Fibroblast of gingiva (primary cell): ENCODE measurements around the gene PAQR4.

Source experiments
- DNase-seq: peaks from one replicate; pipeline ENCODE4 v3.0.0-alpha.2; 2011; ENCODE audit warnings: low read depth

Gene PAQR4

DNA sequence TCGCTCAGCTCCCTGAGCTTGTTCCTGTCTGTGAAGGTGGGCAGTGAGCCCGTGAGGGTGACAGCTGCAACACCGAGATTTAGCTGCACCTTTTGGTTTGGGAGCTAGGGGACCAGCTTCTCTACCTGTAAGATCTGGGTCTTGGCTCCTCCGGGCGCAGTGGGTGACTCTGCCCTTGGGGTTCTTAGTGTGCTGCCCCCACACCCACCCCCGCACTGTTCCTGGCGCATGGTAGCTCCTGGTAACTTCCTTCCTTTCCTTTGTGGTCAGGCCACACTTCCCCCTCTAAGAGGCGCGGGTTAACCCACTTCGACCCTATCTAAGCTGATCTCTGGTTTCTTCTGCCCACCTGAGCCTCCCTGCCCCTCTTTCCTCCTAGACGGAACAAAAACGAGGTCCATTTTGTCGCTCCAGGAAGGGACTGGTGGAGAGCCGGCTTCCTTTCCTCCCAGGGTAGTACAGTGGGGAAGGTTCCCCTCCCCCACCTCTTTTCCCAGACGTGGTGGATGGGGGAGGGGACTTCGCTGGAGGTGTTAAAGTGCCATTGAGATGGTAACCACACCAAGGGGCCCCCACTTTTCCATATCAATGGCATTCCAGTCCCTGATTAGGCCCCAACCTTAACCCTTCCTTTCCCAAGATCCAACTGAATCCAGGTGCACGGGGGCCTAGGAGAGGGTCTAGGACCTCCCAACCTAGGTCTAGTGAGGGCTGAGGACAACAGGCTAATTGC, 39.0 kb downstream of the PAQR4 start:
- no peak for DNase-seq

- no peak for DNase-seq
These were observed 39.5 kb downstream of the PAQR4 start for GRCh38 chr16:3008690-3009037.

DNA sequence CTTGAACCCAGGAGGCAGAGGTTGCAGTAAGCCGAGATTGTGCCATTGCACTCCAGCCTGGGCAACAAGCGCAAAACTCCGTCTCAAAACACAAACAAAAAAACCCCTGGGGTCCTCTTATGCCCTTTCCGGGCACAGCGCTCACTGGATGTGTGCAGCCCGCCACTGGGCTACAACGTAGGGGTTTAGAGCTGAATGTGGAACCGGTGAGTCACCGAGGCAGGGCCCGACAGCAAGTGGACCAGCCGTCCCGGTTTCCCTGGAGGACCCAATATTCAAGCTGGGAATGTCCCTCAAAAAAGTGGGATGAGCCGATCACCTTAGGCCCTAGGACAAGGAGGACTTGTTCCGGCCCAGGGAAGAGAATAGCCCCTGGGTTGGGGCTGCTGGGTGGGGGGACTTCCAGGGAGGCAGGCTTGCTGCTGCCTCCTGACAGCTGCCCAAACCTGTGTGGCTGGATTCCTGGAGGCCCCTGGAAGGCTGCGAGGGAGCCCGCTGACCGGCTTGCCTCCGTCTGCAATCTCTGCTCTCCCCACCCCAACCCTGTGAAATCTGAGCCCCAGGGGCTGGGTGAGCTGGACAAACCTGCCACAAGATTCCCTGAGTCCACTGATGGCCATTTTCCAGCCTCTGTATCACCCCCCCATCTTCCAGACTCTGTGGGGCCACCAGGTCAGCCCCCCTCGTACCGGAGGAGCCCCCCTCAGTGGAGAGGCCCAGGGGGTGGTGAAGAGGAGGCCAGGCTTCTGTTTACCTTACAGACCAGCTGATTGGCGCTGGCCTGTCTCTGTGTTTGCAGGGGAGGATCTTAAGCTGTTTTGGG, 40.6 kb downstream of the PAQR4 start:
- DNase-seq, result no peak

DNA sequence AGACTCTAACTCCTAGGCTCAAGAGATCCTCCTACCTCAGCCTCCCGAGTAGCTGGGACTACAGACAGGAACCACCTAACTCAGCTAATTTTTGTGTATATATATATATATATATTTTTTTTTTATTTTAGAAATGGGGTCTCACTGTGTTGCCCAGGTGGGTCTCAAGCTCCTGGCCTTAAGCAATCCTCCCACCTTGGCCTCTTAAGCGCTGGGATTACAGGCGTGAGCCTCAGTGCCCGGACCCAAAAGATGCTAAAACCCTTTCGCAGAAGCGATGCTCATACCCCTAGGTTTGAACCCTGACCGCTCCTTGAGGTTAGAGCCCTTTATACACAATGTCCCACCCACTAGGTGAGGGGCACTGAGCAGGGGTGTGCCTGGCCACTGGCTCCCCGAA, 41.4 kb downstream of the PAQR4 start:
- DNase-seq, result no peak

DNA sequence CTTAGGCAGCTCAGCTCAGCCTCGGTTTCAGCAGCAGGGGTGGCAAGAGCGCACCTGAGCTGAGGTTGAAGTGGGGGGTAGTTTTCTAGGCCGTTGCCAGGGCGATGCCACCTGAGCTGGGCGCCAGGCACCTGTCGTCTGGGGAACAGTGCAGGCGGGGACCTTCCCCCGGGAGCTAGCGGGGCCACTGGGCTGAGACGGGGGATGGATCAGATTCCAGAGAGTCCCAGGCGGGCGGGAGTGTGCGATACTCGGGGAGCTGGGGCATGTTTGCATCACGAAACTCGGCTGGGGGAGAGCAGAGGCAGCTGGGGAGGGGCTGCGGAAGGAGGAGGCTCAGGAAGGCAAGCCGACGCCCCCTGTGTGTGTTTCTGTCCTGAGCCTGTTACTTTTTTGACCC, 43.1 kb downstream of the PAQR4 start:
- DNase-seq, result no peak

- DNase-seq, result no peak
These were observed 43.8 kb downstream of the PAQR4 start, which contains the start of gene CLDN9 for GRCh38 chr16:3012828-3013420. Gene CLDN9, plus strand, starts transcription at chr16:3012923. Its CDS starts 440 bp downstream, at chr16:3013363.

DNA sequence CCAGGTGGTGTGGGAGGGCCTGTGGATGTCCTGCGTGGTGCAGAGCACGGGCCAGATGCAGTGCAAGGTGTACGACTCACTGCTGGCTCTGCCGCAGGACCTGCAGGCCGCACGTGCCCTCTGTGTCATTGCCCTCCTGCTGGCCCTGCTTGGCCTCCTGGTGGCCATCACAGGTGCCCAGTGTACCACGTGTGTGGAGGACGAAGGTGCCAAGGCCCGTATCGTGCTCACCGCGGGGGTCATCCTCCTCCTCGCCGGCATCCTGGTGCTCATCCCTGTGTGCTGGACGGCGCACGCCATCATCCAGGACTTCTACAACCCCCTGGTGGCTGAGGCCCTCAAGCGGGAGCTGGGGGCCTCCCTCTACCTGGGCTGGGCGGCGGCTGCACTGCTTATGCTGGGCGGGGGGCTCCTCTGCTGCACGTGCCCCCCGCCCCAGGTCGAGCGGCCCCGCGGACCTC, 44.4 kb downstream of the PAQR4 start:
- no peak for DNase-seq

DNA sequence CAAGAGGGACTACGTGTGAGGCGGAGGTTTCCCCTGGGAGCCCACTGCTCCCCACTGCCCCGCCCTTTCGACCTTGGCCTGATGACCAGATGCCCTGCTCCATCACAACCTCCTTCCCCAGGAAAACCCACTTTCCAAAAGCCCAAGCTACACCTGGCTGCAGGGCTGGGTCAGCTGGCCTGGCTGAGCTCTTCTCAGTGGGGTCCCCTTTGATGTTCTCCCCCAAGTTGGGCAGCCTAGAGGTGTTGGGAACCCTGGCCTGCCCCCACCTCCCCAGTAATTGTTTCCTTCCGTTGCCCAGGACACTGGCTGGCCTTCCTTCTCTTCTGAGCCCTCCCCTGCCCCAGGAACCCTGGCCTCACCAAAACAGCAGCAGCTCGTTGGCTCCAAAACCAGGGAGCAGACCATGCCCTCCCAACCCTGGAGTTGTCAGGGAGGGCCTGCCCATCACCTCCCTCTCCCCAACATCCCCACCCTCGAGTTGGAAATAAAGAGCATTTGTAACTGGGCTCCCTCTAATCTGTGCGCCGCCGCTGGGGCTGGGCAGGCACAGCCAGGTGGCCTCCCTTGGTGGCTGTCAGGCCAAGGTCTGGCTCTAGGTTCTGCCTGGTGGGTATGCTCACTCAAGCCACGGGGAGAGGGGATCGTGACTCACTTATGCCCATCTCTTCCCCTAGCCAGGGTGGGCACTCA, 45.0 kb downstream of the PAQR4 start:
- DNase-seq, result no peak

- no peak for DNase-seq
These were observed 45.8 kb downstream of the PAQR4 start for GRCh38 chr16:3014971-3015370.

GRCh38 chr16:3015865-3016521, 46.8 kb downstream of the PAQR4 start:
- DNase-seq, result no peak

- no peak for DNase-seq
These were observed 48.2 kb downstream of the PAQR4 start for GRCh38 chr16:3017344-3017743.

DNA sequence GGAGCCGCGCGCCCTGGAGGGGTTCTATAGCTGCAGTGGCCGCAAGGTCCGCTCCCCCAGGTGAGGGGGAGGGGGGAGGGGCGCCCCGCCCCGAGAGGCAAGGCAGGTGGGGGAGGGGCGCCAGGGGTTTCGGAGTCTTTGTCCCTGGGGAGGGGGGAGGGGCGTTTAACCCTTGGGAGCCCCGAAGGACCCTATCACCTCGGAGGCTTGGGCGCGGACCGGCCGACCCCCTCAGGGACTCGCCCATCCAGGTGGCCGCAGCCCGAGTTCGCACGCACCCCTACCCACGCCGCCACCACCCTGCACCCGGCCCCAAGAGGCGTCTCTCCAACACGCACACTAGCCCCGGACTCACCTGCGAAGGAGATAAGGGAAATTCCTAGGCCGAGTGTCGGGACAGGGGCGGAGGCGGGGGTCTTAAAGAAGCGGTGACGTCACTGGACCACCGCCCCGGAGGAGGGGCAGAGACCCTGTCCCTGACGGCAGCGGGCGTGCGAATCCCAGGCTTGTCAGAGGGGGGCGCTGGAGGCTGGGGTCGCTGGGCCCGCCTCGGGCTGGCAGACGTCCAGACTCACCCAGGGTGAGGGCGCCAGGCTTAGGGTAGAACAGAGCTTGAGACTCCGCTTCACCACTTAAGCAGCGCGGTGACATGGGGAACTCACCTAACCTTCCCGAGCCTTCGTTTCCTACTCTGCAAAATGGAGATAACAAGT, 48.8 kb downstream of the PAQR4 start, which contains the start of gene CLDN6:
Gene CLDN6 (minus strand): TSS at position 390 of the 713 bp plus-strand sequence. CDS start 2,162 bp downstream, outside the sequence.
- DNase-seq, result no peak

DNA sequence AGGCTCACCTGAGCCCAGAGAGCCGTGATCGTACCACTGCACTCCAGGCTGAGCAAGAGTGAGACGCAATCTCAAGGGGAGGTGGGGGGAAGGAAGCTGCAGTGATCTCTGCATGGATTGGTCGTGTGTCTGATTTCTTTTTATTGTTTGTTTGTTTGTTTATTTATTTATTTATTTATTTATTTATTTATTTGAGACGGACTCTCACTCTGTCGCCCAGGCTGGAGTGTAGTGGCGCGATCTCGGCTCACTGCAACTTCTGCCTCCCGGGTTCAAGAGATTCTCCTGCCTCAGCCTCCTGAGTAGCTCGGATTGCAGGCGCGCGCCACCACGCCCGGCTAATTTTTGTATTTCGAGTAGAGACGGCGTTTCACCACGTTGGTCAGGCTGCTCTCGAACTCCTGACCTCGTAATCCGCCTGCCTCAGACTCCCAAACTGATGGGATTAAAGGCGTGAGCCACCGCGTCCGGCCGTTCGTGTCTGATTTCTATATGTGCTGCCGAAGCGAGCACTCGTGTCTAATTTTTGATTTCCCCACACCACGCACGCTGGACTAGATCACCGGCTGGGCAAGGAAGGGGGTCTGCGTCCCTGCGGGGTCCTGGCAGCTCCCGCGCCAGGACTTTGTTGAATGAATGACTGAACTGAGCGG, 50.6 kb downstream of the PAQR4 start:
- no peak for DNase-seq

- DNase-seq, result peak; percentile 61
These were observed 51.1 kb downstream of the PAQR4 start, which contains the start of gene TNFRSF12A for GRCh38 chr16:3020247-3020603. Gene TNFRSF12A, plus strand, starts transcription at chr16:3020368. Its CDS starts 30 bp downstream, at chr16:3020398.

DNA sequence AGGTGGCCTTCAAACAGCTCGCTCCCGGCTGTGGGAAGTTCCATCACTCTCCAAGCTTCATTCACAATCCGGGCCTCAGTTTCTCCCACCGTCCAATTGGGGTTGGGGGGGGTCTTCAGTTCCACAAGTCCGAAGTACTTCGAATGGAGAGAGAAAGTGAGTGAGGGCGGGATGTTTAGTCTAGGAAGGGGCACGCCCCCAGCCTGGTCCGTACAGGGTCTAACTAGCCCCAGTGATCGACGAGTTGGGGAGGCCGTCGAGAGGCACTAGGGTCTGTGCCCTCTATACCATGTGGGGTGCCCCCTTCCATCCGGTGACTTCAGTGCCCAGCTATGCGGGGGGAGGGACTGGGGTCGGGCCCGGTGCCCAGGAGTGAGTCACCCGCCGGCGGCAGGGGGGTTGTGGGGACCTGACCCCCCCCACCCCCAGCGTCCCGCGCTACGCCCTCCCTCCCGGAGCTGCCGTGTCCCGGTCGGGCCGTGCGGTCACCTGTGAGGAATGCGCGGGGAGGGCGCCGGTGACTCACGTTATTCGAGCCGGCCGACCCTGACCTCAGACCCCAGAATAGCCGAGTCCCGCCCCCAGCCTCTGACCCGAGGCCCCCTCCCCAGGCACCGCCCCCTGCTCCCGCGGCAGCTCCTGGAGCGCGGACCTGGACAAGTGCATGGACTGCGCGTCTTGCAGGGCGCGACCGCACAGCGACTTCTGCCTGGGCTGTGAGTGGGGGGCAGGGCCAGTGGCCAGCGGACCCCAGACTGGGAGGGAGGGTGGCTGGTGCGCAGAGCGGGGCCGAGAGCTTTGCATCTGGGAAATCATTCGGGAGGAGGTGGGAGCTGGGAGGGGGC, 51.7 kb downstream of the PAQR4 start:
- peak; percentile 83 for DNase-seq

DNA sequence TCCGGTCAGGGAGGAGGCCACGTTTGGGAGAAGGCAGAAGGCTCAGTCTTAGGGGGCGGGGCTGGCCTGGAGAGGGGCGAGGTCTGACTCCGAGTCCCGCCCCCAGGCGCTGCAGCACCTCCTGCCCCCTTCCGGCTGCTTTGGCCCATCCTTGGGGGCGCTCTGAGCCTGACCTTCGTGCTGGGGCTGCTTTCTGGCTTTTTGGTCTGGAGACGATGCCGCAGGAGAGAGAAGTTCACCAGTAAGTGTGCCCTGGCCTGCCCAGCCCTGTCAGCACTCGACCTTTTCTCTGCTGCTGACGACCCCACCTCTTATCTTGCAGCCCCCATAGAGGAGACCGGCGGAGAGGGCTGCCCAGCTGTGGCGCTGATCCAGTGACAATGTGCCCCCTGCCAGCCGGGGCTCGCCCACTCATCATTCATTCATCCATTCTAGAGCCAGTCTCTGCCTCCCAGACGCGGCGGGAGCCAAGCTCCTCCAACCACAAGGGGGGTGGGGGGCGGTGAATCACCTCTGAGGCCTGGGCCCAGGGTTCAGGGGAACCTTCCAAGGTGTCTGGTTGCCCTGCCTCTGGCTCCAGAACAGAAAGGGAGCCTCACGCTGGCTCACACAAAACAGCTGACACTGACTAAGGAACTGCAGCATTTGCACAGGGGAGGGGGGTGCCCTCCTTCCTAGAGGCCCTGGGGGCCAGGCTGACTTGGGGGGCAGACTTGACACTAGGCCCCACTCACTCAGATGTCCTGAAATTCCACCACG, 52.5 kb downstream of the PAQR4 start:
- peak; percentile 86 for DNase-seq

DNA sequence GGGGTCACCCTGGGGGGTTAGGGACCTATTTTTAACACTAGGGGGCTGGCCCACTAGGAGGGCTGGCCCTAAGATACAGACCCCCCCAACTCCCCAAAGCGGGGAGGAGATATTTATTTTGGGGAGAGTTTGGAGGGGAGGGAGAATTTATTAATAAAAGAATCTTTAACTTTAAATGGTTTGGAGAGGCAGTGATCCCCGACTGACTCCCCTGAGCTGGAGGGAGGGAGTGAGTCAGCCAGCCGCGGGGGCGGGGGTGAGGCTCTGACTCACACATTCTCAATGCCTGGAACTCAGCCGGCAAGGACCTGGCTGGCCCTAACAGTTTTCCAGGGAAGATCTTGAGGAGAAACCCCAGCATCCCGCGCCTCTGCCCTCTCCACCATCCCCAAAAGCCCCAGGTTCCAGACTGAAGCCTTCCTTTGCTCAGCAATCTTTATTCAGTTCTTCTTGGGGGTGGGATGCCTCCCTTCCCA, 53.1 kb downstream of the PAQR4 start:
- DNase-seq, result peak; percentile 91

GRCh38 chr16:3022684-3023414, 53.7 kb downstream of the PAQR4 start:
- peak; percentile 68 for DNase-seq
